ENCODE data around the gene ETFB. TPM values are rescaled to one million over a fixed set of nuclear protein-coding genes. Genes with fewer than 3 reads are reported as not detected.

Gene ETFB
- total and polyA plus RNA-seq, 9 of the 15 experiments (the other 6 are each of a cell fraction or from before 2014, with no cell fraction given): 18.1 to 143 (median 96.1) TPM

DNA sequence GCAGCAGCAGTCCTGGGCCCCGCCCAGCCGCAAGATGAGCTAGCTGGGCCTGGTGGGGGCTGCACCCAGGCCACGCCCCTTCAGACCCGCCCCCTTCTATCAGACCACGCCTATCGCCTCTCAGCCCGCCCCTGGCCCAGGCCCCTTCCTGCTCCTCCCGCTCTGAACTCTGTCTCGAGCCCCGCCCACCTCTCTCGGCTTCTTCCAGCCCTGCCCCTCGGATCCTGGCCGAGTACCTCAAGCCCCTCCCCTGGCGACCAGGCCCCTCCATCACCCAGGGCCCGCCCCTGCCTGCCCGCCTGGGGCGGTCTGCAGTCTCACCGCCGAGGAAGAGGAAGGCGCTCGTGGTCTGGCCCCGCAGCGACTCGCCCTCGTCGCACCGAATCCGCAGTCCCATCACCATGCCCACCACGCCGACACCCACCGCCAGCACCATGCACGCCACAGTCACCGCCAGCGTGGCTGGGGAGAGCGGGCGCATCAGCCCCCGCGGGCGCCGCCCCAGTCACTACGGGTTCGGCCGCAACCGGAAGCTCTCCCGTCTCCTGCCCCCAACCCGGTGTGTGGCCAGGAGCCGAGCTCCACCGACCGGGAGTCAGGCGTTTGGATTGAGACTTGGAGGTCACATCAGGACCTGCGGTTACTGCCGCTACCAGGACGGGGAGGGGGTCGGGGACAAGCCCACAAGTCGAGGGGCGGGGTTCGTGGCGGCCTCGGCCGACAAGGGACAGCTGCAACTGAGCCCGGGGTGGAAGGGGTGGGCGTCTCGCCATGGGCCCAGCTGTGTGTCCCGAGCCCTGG is 1.6 kb upstream of the ETFB start (continued):
- TF ChIP-seq CHD7 (IDR thresholded peaks at IDR 0.05; ENCODE audit: low read depth, low read length) (no peak), SP2 (IDR thresholded peaks at IDR 0.05; ENCODE audit: extremely low read depth, low read depth, low read length, poor library complexity, severe bottlenecking) (no peak), BRF1 (IDR thresholded peaks at IDR 0.05; ENCODE audit: borderline replicate concordance, extremely low read depth, insufficient read length) (no peak), NFXL1 (CRISPR knock-in tag; IDR thresholded peaks at IDR 0.05) (no peak), HCFC1 (IDR thresholded peaks at IDR 0.05; ENCODE audit: low read depth, low read length) (no peak), ZNF717 (CRISPR knock-in tag; IDR thresholded peaks at IDR 0.05) (no peak), TAF9B (IDR thresholded peaks at IDR 0.05; ENCODE audit: partially characterized antibody) (no peak)
- TF ChIP-seq, protein P1, sequence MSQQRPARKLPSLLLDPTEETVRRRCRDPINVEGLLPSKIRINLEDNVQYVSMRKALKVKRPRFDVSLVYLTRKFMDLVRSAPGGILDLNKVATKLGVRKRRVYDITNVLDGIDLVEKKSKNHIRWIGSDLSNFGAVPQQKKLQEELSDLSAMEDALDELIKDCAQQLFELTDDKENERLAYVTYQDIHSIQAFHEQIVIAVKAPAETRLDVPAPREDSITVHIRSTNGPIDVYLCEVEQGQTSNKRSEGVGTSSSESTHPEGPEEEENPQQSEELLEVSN (IDR thresholded peaks at IDR 0.05; ENCODE audit: borderline replicate concordance in 1 of 2, extremely low read depth in 1 of 2, insufficient read depth in 1 of 2, insufficient read length in 1 of 2, low read depth in 1 of 2, low read length in 1 of 2, poor library complexity in 1 of 2, severe bottlenecking in 1 of 2): peak in 1 of 2 experiments; percentile 48
- TF ChIP-seq, protein P2, sequence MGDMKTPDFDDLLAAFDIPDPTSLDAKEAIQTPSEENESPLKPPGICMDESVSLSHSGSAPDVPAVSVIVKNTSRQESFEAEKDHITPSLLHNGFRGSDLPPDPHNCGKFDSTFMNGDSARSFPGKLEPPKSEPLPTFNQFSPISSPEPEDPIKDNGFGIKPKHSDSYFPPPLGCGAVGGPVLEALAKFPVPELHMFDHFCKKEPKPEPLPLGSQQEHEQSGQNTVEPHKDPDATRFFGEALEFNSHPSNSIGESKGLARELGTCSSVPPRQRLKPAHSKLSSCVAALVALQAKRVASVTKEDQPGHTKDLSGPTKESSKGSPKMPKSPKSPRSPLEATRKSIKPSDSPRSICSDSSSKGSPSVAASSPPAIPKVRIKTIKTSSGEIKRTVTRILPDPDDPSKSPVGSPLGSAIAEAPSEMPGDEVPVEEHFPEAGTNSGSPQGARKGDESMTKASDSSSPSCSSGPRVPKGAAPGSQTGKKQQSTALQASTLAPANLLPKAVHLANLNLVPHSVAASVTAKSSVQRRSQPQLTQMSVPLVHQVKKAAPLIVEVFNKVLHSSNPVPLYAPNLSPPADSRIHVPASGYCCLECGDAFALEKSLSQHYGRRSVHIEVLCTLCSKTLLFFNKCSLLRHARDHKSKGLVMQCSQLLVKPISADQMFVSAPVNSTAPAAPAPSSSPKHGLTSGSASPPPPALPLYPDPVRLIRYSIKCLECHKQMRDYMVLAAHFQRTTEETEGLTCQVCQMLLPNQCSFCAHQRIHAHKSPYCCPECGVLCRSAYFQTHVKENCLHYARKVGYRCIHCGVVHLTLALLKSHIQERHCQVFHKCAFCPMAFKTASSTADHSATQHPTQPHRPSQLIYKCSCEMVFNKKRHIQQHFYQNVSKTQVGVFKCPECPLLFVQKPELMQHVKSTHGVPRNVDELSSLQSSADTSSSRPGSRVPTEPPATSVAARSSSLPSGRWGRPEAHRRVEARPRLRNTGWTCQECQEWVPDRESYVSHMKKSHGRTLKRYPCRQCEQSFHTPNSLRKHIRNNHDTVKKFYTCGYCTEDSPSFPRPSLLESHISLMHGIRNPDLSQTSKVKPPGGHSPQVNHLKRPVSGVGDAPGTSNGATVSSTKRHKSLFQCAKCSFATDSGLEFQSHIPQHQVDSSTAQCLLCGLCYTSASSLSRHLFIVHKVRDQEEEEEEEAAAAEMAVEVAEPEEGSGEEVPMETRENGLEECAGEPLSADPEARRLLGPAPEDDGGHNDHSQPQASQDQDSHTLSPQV (IDR thresholded peaks at IDR 0.05): no peak; the same call in 1 of the 2 replicates

Data from K562 (cell line).